PC-3 (cell line): ENCODE data around the gene CPS1. TPM values are rescaled to one million over a fixed set of nuclear protein-coding genes. Genes with fewer than 3 reads are reported as not detected.

Experiments used
- ATAC-seq: fragments of 200-7000 bp; cut with Tn5 transposase; 2 replicates; pipeline ENCODE4 v1.9.1; 2020; ENCODE audit warnings: mild to moderate bottlenecking, moderate library complexity
- BruUV-seq: library from RNA; stranded (reverse); fragments of 400-500 nt; replicated peaks from 2 replicates; lab custom pipeline; 2021; lab: Mats Ljungman, UMichigan
- CTCF ChIA-PET: fragments of 300-600 bp; sonication (Branson Sonifier 250); formaldehyde crosslinking; loops from one replicate; lab custom pipeline; 2022; ENCODE audit warnings: antibody characterized with exemption; lab: Charles Lee
- POLR2A ChIA-PET: fragments of 300-600 bp; sonication (Branson Sonifier 250); formaldehyde crosslinking; loops from one replicate; lab custom pipeline; 2022; ENCODE audit warnings: antibody characterized with exemption; ENCODE audit not compliant: unreplicated experiment; lab: Charles Lee
- DNase-seq: peaks from one replicate; pipeline ENCODE4 v3.0.0-alpha.2; 2015
- H2AFZ ChIP-seq: fragments of 300-600 bp; sonication (generic); 2 replicates; pipeline ENCODE4 v1.6.0; 2016; ENCODE audit warnings: antibody characterized with exemption, low read length
- H3F3A ChIP-seq: fragments of 300-600 bp; sonication (generic); one replicate; pipeline ENCODE4 v1.6.0; 2017; ENCODE audit warnings: antibody characterized with exemption, low read length, control low read depth, mild to moderate bottlenecking; ENCODE audit not compliant: unreplicated experiment
- H3K27ac ChIP-seq: fragments of 300-600 bp; sonication (generic); 2 replicates; pipeline ENCODE4 v1.5.1; 2016; ENCODE audit warnings: mild to moderate bottlenecking, low read length
- H3K27me3 ChIP-seq: fragments of 300-600 bp; sonication (generic); 2 replicates; pipeline ENCODE4 v1.6.1; 2016; ENCODE audit warnings: low read length, mixed read lengths
- H3K36me3 ChIP-seq: fragments of 300-600 bp; sonication (generic); 2 replicates; pipeline ENCODE4 v1.6.1; 2016; ENCODE audit warnings: low read depth, mixed run types, low read length, mixed read lengths
- H3K4me1 ChIP-seq: fragments of 300-600 bp; sonication (generic); 2 replicates; pipeline ENCODE4 v1.5.1; 2016; ENCODE audit warnings: low read length; ENCODE audit not compliant: insufficient read depth
- H3K4me2 ChIP-seq: fragments of 300-600 bp; sonication (generic); 2 replicates; pipeline ENCODE4 v1.6.0; 2016; ENCODE audit warnings: low read length
- H3K4me3 ChIP-seq: fragments of 300-600 bp; sonication (generic); 2 replicates; pipeline ENCODE4 v1.5.1; 2016; ENCODE audit warnings: mild to moderate bottlenecking, low read length, mixed read lengths
- H3K79me2 ChIP-seq: fragments of 300-600 bp; sonication (generic); 2 replicates; pipeline ENCODE4 v1.6.1; 2017; ENCODE audit warnings: low read length, mixed read lengths
- H3K9ac ChIP-seq: fragments of 300-600 bp; sonication (generic); 2 replicates; pipeline ENCODE4 v1.6.0; 2016; ENCODE audit warnings: mild to moderate bottlenecking, low read length
- H3K9me2 ChIP-seq: fragments of 300-600 bp; sonication (generic); replicated peaks from 2 replicates; pipeline ENCODE4 v1.6.1; 2016; ENCODE audit warnings: mixed run types, low read length, mixed read lengths
- H3K9me3 ChIP-seq: fragments of 300-600 bp; sonication (generic); 2 replicates; pipeline ENCODE4 v1.6.1; 2016; ENCODE audit warnings: low read length, mixed read lengths
- H4K20me1 ChIP-seq: fragments of 300-600 bp; sonication (generic); 2 replicates; pipeline ENCODE4 v1.6.1; 2016; ENCODE audit warnings: low read length, mixed read lengths
- EZH2 ChIP-seq: fragments of 300-600 bp; sonication (generic); IDR thresholded peaks from one replicate; pipeline ENCODE4 v1.6.1; 2017; ENCODE audit warnings: antibody characterized with exemption, mild to moderate bottlenecking, low read length; ENCODE audit not compliant: unreplicated experiment
- EZH2phosphoT487 ChIP-seq: fragments of 300-600 bp; sonication (generic); IDR thresholded peaks from 2 replicates; pipeline ENCODE4 v1.6.1; 2018; ENCODE audit warnings: mild to moderate bottlenecking, antibody characterized with exemption, low read length, borderline replicate concordance
- intact Hi-C: fragments of 100-400 bp; cut with micrococcal nuclease; formaldehyde crosslinking; loops from 2 replicates; pipeline ENCODE4 v1.9.0; 2023
- total RNA-seq: library from RNA; depleted of rRNA; stranded (reverse); fragments of >200 nt; gene quantifications from 2 replicates; pipeline ENCODE4 v1.2.3, GENCODE V29; 2014
- TF ChIP-seq, protein P1 (sequence below): fragments of 300-600 bp; sonication (generic); conservative IDR thresholded peaks from 2 replicates; pipeline ENCODE4 v1.5.1; 2017; ENCODE audit warnings: antibody characterized with exemption, low read depth, mild to moderate bottlenecking, low read length

CPS1 gene
- total RNA-seq, 1 experiment from 2014 or later = 17.7 TPM

DNA sequence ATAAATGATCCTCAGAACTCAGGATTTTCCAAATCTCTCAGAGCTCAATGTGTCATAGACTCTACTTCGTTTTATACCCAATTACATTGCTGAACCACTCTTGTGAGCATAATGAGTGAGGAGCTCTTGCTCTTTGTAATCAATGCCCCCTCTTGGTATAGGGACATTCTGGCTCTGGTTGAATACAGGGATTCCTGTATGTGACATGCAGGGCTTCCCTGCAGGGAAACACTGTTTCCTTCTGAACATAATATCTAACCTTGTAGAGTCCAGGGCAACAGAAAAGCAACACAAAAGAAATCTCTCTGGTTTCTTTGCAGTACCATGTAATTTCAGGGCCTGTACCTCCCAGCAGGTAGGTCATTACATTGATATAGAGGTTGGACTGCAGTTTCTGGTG lies 101.5 kb downstream of the CPS1 start:
- no TSS peak for BruUV-seq
- H3K9me3 ChIP-seq = 0 out of 2 replicates have a peak, but pooled peaks cover 5% of the 10 kb centered on the region
- ATAC-seq (no peak), DNase-seq (no peak)
- no peaks in the 10 kb centered on the region for H3K27me3 ChIP-seq
- H2AFZ ChIP-seq = no peak overlapping the region
- ChIA-PET CTCF (no interaction called here), POLR2A (no interaction called here)
- TF ChIP-seq, protein P1, sequence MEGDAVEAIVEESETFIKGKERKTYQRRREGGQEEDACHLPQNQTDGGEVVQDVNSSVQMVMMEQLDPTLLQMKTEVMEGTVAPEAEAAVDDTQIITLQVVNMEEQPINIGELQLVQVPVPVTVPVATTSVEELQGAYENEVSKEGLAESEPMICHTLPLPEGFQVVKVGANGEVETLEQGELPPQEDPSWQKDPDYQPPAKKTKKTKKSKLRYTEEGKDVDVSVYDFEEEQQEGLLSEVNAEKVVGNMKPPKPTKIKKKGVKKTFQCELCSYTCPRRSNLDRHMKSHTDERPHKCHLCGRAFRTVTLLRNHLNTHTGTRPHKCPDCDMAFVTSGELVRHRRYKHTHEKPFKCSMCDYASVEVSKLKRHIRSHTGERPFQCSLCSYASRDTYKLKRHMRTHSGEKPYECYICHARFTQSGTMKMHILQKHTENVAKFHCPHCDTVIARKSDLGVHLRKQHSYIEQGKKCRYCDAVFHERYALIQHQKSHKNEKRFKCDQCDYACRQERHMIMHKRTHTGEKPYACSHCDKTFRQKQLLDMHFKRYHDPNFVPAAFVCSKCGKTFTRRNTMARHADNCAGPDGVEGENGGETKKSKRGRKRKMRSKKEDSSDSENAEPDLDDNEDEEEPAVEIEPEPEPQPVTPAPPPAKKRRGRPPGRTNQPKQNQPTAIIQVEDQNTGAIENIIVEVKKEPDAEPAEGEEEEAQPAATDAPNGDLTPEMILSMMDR = no peak
- TF ChIP-seq EZH2 (no peak), EZH2phosphoT487 (no peak)
- no peaks in the 10 kb centered on the region for H4K20me1 ChIP-seq
- no peak overlapping the region for H3K9ac ChIP-seq
- H3K4me3 ChIP-seq = no peak overlapping the region
- H3F3A ChIP-seq = no peaks in the 10 kb centered on the region
- H3K79me2 ChIP-seq = no peaks in the 10 kb centered on the region
- intact Hi-C loops = no loop called here
- H3K27ac ChIP-seq = no peak overlapping the region
- no peak overlapping the region for H3K4me2 ChIP-seq
- peaks cover 7% of the 10 kb centered on the region; the same call in 1 of the 2 replicates for H3K36me3 ChIP-seq
- peaks cover 10% of the 10 kb centered on the region; the same call in 1 of the 2 replicates for H3K4me1 ChIP-seq
- H3K9me2 ChIP-seq = no peaks in the 10 kb centered on the region

GRCh38 chr2:210660751-210661150 lies 104.4 kb downstream of the CPS1 start:
- H2AFZ ChIP-seq = no peak overlapping the region
- H3F3A ChIP-seq = no peaks in the 10 kb centered on the region
- H3K9ac ChIP-seq = no peak overlapping the region
- H4K20me1 ChIP-seq = no peaks in the 10 kb centered on the region
- no peaks in the 10 kb centered on the region for H3K79me2 ChIP-seq
- ATAC-seq (no peak), DNase-seq (no peak)
- H3K4me2 ChIP-seq = no peak overlapping the region
- CTCF ChIA-PET = no interaction called here
- POLR2A ChIA-PET = no interaction called here
- H3K9me3 ChIP-seq = 0 out of 2 replicates have a peak, but pooled peaks cover 5% of the 10 kb centered on the region
- peaks cover 7% of the 10 kb centered on the region; the same call in 1 of the 2 replicates for H3K36me3 ChIP-seq
- H3K27me3 ChIP-seq = no peaks in the 10 kb centered on the region
- H3K4me1 ChIP-seq = no peaks in the 10 kb centered on the region
- no peak overlapping the region for H3K27ac ChIP-seq
- TF ChIP-seq EZH2 (no peak), EZH2phosphoT487 (no peak)
- TF ChIP-seq, protein P1 = no peak
- BruUV-seq = no TSS peak
- H3K9me2 ChIP-seq = no peaks in the 10 kb centered on the region
- intact Hi-C loops = loop anchor here (5.0 kb wide), 2 partner anchors 427 to 497 kb away; no protein-coding TSS in a partner anchor
- no peak overlapping the region for H3K4me3 ChIP-seq

DNA sequence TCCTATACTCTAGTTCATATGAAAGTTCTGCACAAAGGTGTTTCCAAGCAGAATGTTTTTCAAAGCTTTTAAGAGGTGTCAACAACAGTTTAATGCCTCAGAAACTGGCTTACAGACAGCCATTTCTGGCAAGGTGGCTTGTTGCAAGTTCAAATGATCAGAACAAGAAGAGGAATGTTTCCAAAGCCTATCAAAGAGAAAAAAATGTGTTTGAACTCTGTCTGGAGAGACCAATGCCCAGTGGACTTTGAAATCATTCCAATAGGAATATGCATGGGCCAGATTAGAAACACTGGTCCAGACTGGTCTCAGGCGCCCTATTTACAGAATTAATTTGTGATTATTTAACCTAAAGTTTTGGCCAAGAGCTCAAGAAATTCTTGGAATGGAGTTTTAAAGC lies 106.2 kb downstream of the CPS1 start:
- no peak overlapping the region for H3K27ac ChIP-seq
- ChIA-PET CTCF (no interaction called here), POLR2A (no interaction called here)
- H3K9ac ChIP-seq = no peak overlapping the region
- H3K4me1 ChIP-seq = no peaks in the 10 kb centered on the region
- no peak for ATAC-seq
- H4K20me1 ChIP-seq = no peaks in the 10 kb centered on the region
- no peaks in the 10 kb centered on the region for H3K9me2 ChIP-seq
- no peaks in the 10 kb centered on the region for H3K79me2 ChIP-seq
- no peaks in the 10 kb centered on the region for H3K27me3 ChIP-seq
- H3K4me3 ChIP-seq = no peak overlapping the region
- peaks cover 7% of the 10 kb centered on the region; the same call in 1 of the 2 replicates for H3K36me3 ChIP-seq
- no peak for DNase-seq
- TF ChIP-seq EZH2phosphoT487 (no peak), EZH2 (no peak)
- TF ChIP-seq, protein P1 = no peak
- BruUV-seq = no TSS peak
- H2AFZ ChIP-seq = no peak overlapping the region
- H3F3A ChIP-seq = no peaks in the 10 kb centered on the region
- no peak overlapping the region for H3K4me2 ChIP-seq
- 0 out of 2 replicates have a peak, but pooled peaks cover 5% of the 10 kb centered on the region for H3K9me3 ChIP-seq
- intact Hi-C loops = loop anchor here (5.0 kb wide), 2 partner anchors 425 to 495 kb away; no protein-coding TSS in a partner anchor
